HUES64 (cell line): ENCODE results near the gene KCNJ13. TPM values are rescaled to one million over a fixed set of nuclear protein-coding genes. Genes with fewer than 3 reads are reported as not detected.

Experiments used
- H3K27ac ChIP-seq: 2 replicates; pipeline ENCODE4 v1.7.0; 2013; ENCODE audit warnings: low read depth, low read length, inconsistent platforms
- H3K27me3 ChIP-seq: 2 replicates; pipeline ENCODE4 v1.6.1; 2013; ENCODE audit warnings: mild to moderate bottlenecking, low read length; ENCODE audit not compliant: insufficient read depth
- H3K36me3 ChIP-seq: 2 replicates; pipeline ENCODE4 v1.6.1; 2013; ENCODE audit warnings: mild to moderate bottlenecking, low read length; ENCODE audit not compliant: insufficient read depth
- H3K4me1 ChIP-seq: 2 replicates; pipeline ENCODE4 v1.6.1; 2013; ENCODE audit warnings: mild to moderate bottlenecking, low read length, moderate library complexity; ENCODE audit not compliant: insufficient read depth
- H3K4me3 ChIP-seq: 2 replicates; pipeline ENCODE4 v1.5.1; 2013; ENCODE audit warnings: mild to moderate bottlenecking, low read length, moderate library complexity
- H3K9ac ChIP-seq: 2 replicates; pipeline ENCODE4 v1.6.1; 2013; ENCODE audit warnings: mild to moderate bottlenecking, low read depth, low read length
- H3K9me3 ChIP-seq: 2 replicates; pipeline ENCODE4 v1.6.1; 2013; ENCODE audit warnings: low read depth, low read length; ENCODE audit not compliant: insufficient read depth
- WGBS: fragments of 150-250, 120-280 bp; methylation state at CpG from one replicate; pipeline ENCODE4 v1.1.7; 2013; ENCODE audit warnings: missing lambda C conversion rate; 5-methylcytosine and 5-hydroxymethylcytosine counted together
- polyA plus RNA-seq, 2 experiments: library from polyadenylated mRNA; stranded (reverse); fragments of 50-300 nt; gene quantifications; one replicate each; pipeline ENCODE4 v1.2.3, GENCODE V29; 2013

The KCNJ13 gene
- not detected for polyA plus RNA-seq (2013, experiment 1 of 2)
- polyA plus RNA-seq (2013, experiment 2 of 2), result 0.51 TPM

GRCh38 chr2:232776435-232776834 is at the start of gene KCNJ13:
Gene KCNJ13, minus strand, starts transcription at chr2:232776565. Its CDS starts 5,203 bp downstream, at chr2:232771362.
- no peaks in the 10 kb centered on the region for H3K27me3 ChIP-seq
- H3K9me3 ChIP-seq, result no peaks in the 10 kb centered on the region
- WGBS, result 80% methylated on average over 1 of the region's 1 CpG
- peak within 1 kb of the TSS; percentile 38; the same call in 1 of the 2 replicates for H3K4me3 ChIP-seq
- peaks cover 14% of the 10 kb centered on the region for H3K4me1 ChIP-seq
- peak within 1 kb of the TSS; percentile 24; the same call in 1 of the 2 replicates for H3K9ac ChIP-seq
- H3K36me3 ChIP-seq, result peaks cover 16% of the 10 kb centered on the region
- H3K27ac ChIP-seq, result peak within 1 kb of the TSS; percentile 34; the same call in 1 of the 2 replicates

- no peak overlapping the region for H3K4me3 ChIP-seq
- H3K27me3 ChIP-seq, result no peaks in the 10 kb centered on the region
- 93% methylated on average over 3 of the region's 3 CpGs for WGBS
- no peaks in the 10 kb centered on the region for H3K9me3 ChIP-seq
- no peak overlapping the region for H3K9ac ChIP-seq
- H3K36me3 ChIP-seq, result peaks cover 88% of the 10 kb centered on the region
- H3K4me1 ChIP-seq, result peaks cover 7% of the 10 kb centered on the region
- no peak overlapping the region for H3K27ac ChIP-seq
These were observed 41.4 kb upstream of the KCNJ13 start for GRCh38 chr2:232817756-232818155.

DNA sequence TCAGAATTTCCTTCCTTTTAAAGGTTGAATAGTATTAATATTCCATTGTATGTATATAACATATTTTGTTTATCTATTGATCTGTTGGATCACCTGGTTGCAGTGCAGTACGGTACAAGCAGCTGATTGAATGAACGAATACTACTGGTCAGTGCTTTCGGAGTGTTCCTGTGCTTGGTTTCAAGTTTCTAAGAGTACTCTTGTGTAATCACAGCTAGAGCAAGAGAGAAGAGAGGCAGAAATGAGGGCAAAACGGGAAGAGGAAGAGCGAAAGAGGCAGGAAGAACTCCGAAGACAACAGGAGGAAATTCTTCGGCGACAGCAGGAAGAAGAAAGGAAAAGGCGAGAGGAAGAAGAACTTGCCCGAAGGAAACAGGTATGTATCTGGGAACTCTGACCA is 40.3 kb upstream of the KCNJ13 start:
- H3K36me3 ChIP-seq, result peaks cover 91% of the 10 kb centered on the region
- peaks cover 7% of the 10 kb centered on the region for H3K4me1 ChIP-seq
- no peaks in the 10 kb centered on the region for H3K9me3 ChIP-seq
- 93% methylated on average over 10 of the region's 10 CpGs for WGBS
- H3K27ac ChIP-seq, result no peak overlapping the region
- H3K9ac ChIP-seq, result no peak overlapping the region
- no peaks in the 10 kb centered on the region for H3K27me3 ChIP-seq
- no peak overlapping the region for H3K4me3 ChIP-seq

GRCh38 chr2:232815569-232815968 is 39.2 kb upstream of the KCNJ13 start:
- Histone ChIP-seq H3K9me3 (no peaks in the 10 kb centered on the region), H3K27ac (no peak overlapping the region), H3K27me3 (no peaks in the 10 kb centered on the region), H3K4me3 (no peak overlapping the region), H3K36me3 (peaks cover 93% of the 10 kb centered on the region), H3K9ac (no peak overlapping the region), H3K4me1 (peaks cover 7% of the 10 kb centered on the region)
- 94% methylated on average over 3 of the region's 3 CpGs for WGBS

GRCh38 chr2:232810444-232810843 is 34.1 kb upstream of the KCNJ13 start:
- Histone ChIP-seq H3K36me3 (peaks cover 90% of the 10 kb centered on the region), H3K9ac (no peak overlapping the region), H3K4me1 (no peaks in the 10 kb centered on the region), H3K27ac (no peak overlapping the region), H3K9me3 (no peaks in the 10 kb centered on the region), H3K27me3 (no peaks in the 10 kb centered on the region), H3K4me3 (no peak overlapping the region)
- 93% methylated on average over 1 of the region's 1 CpG for WGBS

DNA sequence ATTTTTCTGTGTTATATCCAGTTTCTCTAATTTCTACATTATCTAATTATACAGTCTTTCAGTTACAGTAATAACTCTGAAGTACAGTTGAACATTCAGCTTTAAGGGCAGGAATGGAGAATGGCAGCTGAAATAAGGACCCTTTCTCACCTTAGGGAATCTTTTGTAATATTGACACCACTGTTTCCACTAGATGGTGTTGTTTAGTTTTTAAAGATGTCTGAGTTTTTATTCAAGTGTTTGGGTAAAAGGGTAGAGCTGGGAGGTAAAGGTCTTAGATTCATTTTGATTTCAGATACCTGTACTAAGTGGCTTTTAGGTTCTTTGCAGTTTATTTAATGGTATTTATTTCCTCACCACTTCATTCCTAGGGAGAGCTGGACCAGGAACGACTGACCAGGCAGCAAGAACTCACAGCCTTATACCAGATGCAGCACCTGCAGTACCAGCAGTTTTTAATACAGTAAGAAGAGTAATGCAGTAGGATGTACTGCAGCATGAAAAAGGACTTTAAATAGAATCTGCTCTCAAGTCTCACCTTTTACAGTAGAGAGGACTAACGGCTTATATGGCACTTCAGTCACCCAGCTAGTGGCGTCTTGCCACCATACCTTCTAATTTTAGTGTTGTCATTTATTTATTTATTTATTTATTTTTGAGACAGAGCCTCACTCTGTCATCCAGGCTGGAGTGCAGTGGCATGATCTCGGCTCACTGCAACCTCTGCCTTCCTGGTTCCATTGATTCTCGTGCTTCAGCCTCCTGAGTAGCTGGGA is 33.2 kb upstream of the KCNJ13 start:
- Histone ChIP-seq H3K27ac (no peak overlapping the region), H3K36me3 (peaks cover 81% of the 10 kb centered on the region), H3K27me3 (no peaks in the 10 kb centered on the region), H3K9ac (no peak overlapping the region), H3K4me3 (no peak overlapping the region), H3K9me3 (no peaks in the 10 kb centered on the region), H3K4me1 (no peaks in the 10 kb centered on the region)
- 95% methylated on average over 5 of the region's 5 CpGs for WGBS

GRCh38 chr2:232802091-232802490 is 25.7 kb upstream of the KCNJ13 start:
- Histone ChIP-seq H3K9ac (no peak overlapping the region), H3K4me1 (no peaks in the 10 kb centered on the region), H3K36me3 (peaks cover 42% of the 10 kb centered on the region), H3K4me3 (no peak overlapping the region), H3K27ac (no peak overlapping the region), H3K9me3 (no peaks in the 10 kb centered on the region), H3K27me3 (no peaks in the 10 kb centered on the region)
- 100% methylated on average over 3 of the region's 3 CpGs for WGBS

- no peak overlapping the region for H3K27ac ChIP-seq
- H3K4me1 ChIP-seq, result no peaks in the 10 kb centered on the region
- no peaks in the 10 kb centered on the region for H3K9me3 ChIP-seq
- no peaks in the 10 kb centered on the region for H3K27me3 ChIP-seq
- H3K9ac ChIP-seq, result no peak overlapping the region
- peaks cover 47% of the 10 kb centered on the region for H3K36me3 ChIP-seq
- no peak overlapping the region for H3K4me3 ChIP-seq
- 100% methylated on average over 2 of the region's 2 CpGs for WGBS
These were observed 23.8 kb upstream of the KCNJ13 start for GRCh38 chr2:232800166-232800565.

DNA sequence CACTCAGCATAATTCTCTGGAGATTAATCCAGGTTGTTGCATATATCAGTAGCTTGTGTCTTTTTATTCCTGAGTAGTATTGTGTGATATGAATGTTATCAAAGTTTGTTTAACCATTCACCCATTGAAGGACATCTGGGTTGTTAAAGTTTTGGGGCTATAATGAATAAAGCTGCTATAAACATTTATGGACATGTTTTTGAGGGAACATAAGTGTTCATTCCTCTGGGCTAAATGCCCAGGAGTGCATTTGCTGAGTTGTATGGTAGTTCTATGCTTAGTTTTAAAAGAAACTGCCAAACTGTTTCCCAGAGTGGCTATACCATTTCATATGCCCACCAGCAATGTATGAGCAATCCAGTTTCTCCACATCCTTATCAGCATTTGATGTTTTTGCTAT is 21.8 kb upstream of the KCNJ13 start:
- H3K27me3 ChIP-seq, result no peaks in the 10 kb centered on the region
- no peak overlapping the region for H3K9ac ChIP-seq
- H3K4me1 ChIP-seq, result no peaks in the 10 kb centered on the region
- H3K4me3 ChIP-seq, result no peak overlapping the region
- H3K27ac ChIP-seq, result no peak overlapping the region
- no peaks in the 10 kb centered on the region for H3K9me3 ChIP-seq
- H3K36me3 ChIP-seq, result peaks cover 67% of the 10 kb centered on the region

DNA sequence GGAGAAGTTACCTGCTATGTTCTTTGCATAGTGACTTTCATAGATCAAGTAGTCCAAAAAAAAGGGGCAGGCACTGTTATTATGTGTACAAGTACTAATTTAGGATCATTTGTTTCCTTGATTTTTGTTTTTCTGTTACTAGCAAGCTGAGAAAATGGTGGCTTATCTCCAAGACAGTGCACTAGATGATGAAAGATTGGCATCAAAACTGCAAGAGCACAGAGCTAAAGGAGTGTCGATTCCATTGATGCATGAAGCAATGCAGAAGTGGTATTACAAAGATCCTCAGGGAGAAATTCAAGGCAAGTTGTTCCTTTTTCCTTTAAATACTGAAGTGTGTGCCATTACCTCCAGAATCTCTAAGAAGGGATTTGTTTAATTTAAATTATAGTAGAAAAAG is 19.6 kb upstream of the KCNJ13 start:
- H3K36me3 ChIP-seq, result peaks cover 85% of the 10 kb centered on the region
- 91% methylated on average over 1 of the region's 1 CpG for WGBS
- no peak overlapping the region for H3K27ac ChIP-seq
- H3K9ac ChIP-seq, result no peak overlapping the region
- no peaks in the 10 kb centered on the region for H3K27me3 ChIP-seq
- H3K4me1 ChIP-seq, result no peaks in the 10 kb centered on the region
- H3K9me3 ChIP-seq, result no peaks in the 10 kb centered on the region
- H3K4me3 ChIP-seq, result no peak overlapping the region

GRCh38 chr2:232794981-232795380 is 18.6 kb upstream of the KCNJ13 start:
- no peak overlapping the region for H3K9ac ChIP-seq
- no CpG with 5 or more reads among the region's 1 CpG for WGBS
- H3K9me3 ChIP-seq, result no peaks in the 10 kb centered on the region
- H3K4me3 ChIP-seq, result no peak overlapping the region
- no peak overlapping the region for H3K27ac ChIP-seq
- H3K36me3 ChIP-seq, result peaks cover 87% of the 10 kb centered on the region
- no peaks in the 10 kb centered on the region for H3K27me3 ChIP-seq
- no peaks in the 10 kb centered on the region for H3K4me1 ChIP-seq
